BLaER1 treated with 17β-estradiol and CSF1 and Interleukin-3, amounts not matched to agents 10 nM and 100 nM (cell line): ENCODE results near the gene SIVA1.

Experiments
- H3K27ac ChIP-seq, 11 experiments: shearing (Covaris generic); formaldehyde crosslinking; 2 replicates each; pipeline ENCODE4 v1.8.1; 2022
- H3K27me3 ChIP-seq, 11 experiments: shearing (Covaris generic); formaldehyde crosslinking; 2 replicates each; pipeline ENCODE4 v1.8.1; 2022
- H3K36me3 ChIP-seq, 11 experiments: shearing (Covaris generic); formaldehyde crosslinking; 2 replicates each; pipeline ENCODE4 v1.8.1; 2022
- H3K4me1 ChIP-seq, 10 experiments: shearing (Covaris generic); formaldehyde crosslinking; 2 replicates each; pipeline ENCODE4 v1.8.1; 2022
- H3K4me2 ChIP-seq, 11 experiments: shearing (Covaris generic); formaldehyde crosslinking; 2 replicates each; pipeline ENCODE4 v1.8.1; 2022
- H3K4me3 ChIP-seq, 10 experiments: shearing (Covaris generic); formaldehyde crosslinking; 2 replicates each; pipeline ENCODE4 v1.8.1; 2022
- H3K9ac ChIP-seq, 11 experiments: shearing (Covaris generic); formaldehyde crosslinking; 2 replicates each; pipeline ENCODE4 v1.8.1; 2022
- H3K9me3 ChIP-seq, 11 experiments: shearing (Covaris generic); formaldehyde crosslinking; replicated peaks in 1 of 11; 2 replicates each; pipeline ENCODE4 v1.8.1; 2022
- H4K20me1 ChIP-seq, 11 experiments: shearing (Covaris generic); formaldehyde crosslinking; 2 replicates each; pipeline ENCODE4 v1.8.1; 2022
- Cebpa-rat ChIP-seq, 11 experiments: shearing (Covaris generic); IDR thresholded peaks; 2 replicates each; pipeline ENCODE4 v1.8.1; 2022

SIVA1 gene

GRCh38 chr14:104717137-104717536 is 35.8 kb upstream of the SIVA1 start:
- no peaks in the 10 kb centered on the region for H3K27me3 ChIP-seq
- peak overlapping the region; percentile 38 to 90 (median 73); a peak in 20 of 22 replicates for H3K4me2 ChIP-seq
- peaks cover 45 to 82% (median 78%) of the 10 kb centered on the region in 10 experiments for H3K4me1 ChIP-seq
- H3K36me3 ChIP-seq = peaks cover 52 to 77% (median 69%) of the 10 kb centered on the region in 11 experiments
- H3K4me3 ChIP-seq = no peak overlapping the region
- peak overlapping the region in 6 of 11 experiments; percentile 33 to 68 (median 46); a peak in 10 of 22 replicates for H3K9ac ChIP-seq
- peaks cover 4 to 75% (median 23%) of the 10 kb centered on the region in 11 experiments; a peak in 20 of 22 replicates for H4K20me1 ChIP-seq
- TF ChIP-seq Cebpa-rat (IDR thresholded peaks at IDR 0.05) = no peak
- H3K27ac ChIP-seq = peak overlapping the region in 7 of 11 experiments; percentile 15 to 66 (median 43); a peak in 7 of 22 replicates
- no peaks in the 10 kb centered on the region for H3K9me3 ChIP-seq

DNA sequence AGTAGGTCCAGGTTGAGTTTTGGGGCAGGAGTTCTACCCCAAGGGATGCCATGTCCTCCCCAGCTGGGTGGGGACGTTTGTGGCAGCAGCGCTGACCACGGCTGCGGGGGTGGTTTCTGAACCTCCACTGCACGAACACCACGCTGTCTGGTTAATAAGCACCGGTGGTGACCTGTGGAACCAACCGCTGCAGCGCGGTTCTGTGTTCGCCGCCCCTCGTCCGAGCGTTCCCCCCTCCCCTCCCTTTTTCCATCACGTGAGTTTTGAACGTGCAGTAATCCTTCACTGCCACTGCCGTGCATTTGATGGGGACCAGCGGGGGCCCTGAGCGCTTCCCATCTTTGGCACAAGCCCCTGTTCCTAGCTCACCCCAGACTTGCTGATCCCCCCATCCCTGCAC is 35.3 kb upstream of the SIVA1 start:
- Histone ChIP-seq H3K27ac (peak overlapping the region in 8 of 11 experiments; percentile 26 to 66 (median 48); a peak in 14 of 22 replicates), H3K27me3 (no peaks in the 10 kb centered on the region), H3K4me1 (peaks cover 45 to 82% (median 78%) of the 10 kb centered on the region in 10 experiments), H3K9me3 (no peaks in the 10 kb centered on the region), H3K36me3 (peaks cover 51 to 72% (median 64%) of the 10 kb centered on the region in 11 experiments), H3K4me2 (peak overlapping the region; percentile 38 to 90 (median 73); a peak in 21 of 22 replicates), H4K20me1 (peaks cover 9 to 76% (median 28%) of the 10 kb centered on the region in 11 experiments; a peak in 20 of 22 replicates), H3K9ac (peak overlapping the region in 8 of 11 experiments; percentile 33 to 68 (median 46); a peak in 12 of 22 replicates), H3K4me3 (peak overlapping the region in 1 of 10 experiments; percentile 29; a peak in 1 of 20 replicates)
- no peak for TF ChIP-seq Cebpa-rat (IDR thresholded peaks at IDR 0.05)

DNA sequence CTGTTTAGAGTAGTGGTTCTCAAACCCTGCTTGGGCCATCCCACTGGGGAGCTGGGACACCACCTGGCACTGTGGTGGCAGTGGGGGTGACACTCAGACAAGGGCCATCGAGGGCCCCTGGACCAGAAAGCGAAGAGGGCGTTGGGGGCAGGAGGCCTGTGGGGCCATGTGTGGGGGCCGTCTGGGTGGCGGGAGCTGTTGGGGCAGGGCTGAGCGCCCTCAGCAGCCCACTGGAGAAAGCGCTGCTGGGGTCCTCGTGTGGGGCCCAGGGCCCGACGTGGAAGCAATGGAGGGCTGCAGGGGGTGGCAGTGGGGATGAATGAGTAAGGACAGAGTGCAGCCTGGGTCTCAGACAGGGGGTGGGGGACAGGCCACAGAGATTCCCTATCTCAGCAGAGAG is 34.8 kb upstream of the SIVA1 start:
- Histone ChIP-seq H3K27ac (peak overlapping the region in 7 of 11 experiments; percentile 32 to 66 (median 52); a peak in 14 of 22 replicates), H3K9ac (peak overlapping the region in 7 of 11 experiments; percentile 33 to 68 (median 48); a peak in 10 of 22 replicates), H3K4me2 (peak overlapping the region in 9 of 11 experiments; percentile 38 to 90 (median 78); a peak in 17 of 22 replicates), H3K27me3 (no peaks in the 10 kb centered on the region), H3K9me3 (no peaks in the 10 kb centered on the region), H3K4me1 (peaks cover 46 to 83% (median 80%) of the 10 kb centered on the region in 10 experiments), H3K4me3 (peak overlapping the region in 1 of 10 experiments; percentile 29; a peak in 1 of 20 replicates), H4K20me1 (peaks cover 12 to 81% (median 33%) of the 10 kb centered on the region in 11 experiments; a peak in 20 of 22 replicates), H3K36me3 (peaks cover 51 to 67% (median 59%) of the 10 kb centered on the region in 11 experiments)
- no peak for TF ChIP-seq Cebpa-rat (IDR thresholded peaks at IDR 0.05)

DNA sequence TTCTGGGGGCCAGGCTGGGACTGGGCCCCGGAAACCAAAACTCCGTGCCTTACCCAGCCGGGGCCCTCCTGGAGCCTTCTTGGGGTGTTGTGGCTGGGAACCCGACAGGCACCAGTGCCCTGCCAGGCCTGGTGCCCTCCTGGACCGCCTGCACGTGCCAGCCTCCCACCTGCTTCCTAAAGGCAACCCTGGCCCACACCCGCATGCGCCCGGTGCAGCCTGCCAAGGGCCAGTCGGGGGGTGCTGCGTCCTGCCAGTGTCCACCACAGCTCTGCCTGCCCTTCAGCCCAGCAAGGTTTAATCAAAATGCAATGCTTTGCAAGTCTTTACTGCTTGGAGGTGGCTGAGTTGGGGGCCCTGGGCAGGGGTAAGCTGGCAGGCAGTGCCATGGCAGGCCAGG is 34.1 kb upstream of the SIVA1 start:
- Histone ChIP-seq H3K27ac (peak overlapping the region in 3 of 11 experiments; percentile 52 to 66 (median 63); a peak in 5 of 22 replicates), H3K4me1 (peaks cover 44 to 84% (median 81%) of the 10 kb centered on the region in 10 experiments), H4K20me1 (peaks cover 14 to 86% (median 39%) of the 10 kb centered on the region in 11 experiments; a peak in 20 of 22 replicates), H3K9me3 (no peaks in the 10 kb centered on the region), H3K27me3 (no peaks in the 10 kb centered on the region), H3K9ac (peak overlapping the region in 4 of 11 experiments; percentile 48 to 68 (median 58); a peak in 6 of 22 replicates), H3K4me3 (no peak overlapping the region), H3K4me2 (peak overlapping the region in 4 of 11 experiments; percentile 78 to 90 (median 84); a peak in 8 of 22 replicates), H3K36me3 (peaks cover 44 to 60% (median 52%) of the 10 kb centered on the region in 11 experiments)
- no peak for TF ChIP-seq Cebpa-rat (IDR thresholded peaks at IDR 0.05)

DNA sequence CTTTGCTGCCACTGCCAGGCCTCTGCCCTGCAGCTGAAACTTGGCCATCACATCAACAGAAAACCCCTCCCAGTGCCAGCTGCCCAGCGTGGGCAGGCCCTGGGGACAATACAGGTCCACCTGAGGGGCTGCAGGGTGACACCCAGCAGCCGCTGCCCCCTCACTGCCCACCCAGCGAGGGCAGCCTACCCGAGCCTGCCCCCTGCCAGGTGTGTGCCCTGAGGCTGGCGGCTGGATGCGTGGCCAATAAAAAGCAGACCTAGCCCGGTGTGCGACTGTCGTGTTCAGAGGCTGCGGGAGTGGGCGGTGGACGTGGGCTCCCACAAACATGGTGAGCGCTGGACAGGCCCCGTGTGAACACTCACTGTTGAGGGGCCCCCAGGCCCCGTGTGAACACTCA is 33.6 kb upstream of the SIVA1 start:
- Histone ChIP-seq H3K27me3 (no peaks in the 10 kb centered on the region), H3K36me3 (peaks cover 39 to 55% (median 48%) of the 10 kb centered on the region in 11 experiments), H3K27ac (peak overlapping the region in 1 of 11 experiments; percentile 63; a peak in 1 of 22 replicates), H3K4me2 (peak overlapping the region in 4 of 11 experiments; percentile 78 to 90 (median 84); a peak in 4 of 22 replicates), H3K4me3 (no peak overlapping the region), H3K9ac (0 out of 22 replicates have a peak overlapping the region, but pooled peaks of 3 of the 11 experiments have one; percentile 4 to 52 (median 48)), H3K4me1 (peaks cover 39 to 80% (median 76%) of the 10 kb centered on the region in 10 experiments), H4K20me1 (peaks cover 14 to 81% (median 39%) of the 10 kb centered on the region in 11 experiments; a peak in 20 of 22 replicates), H3K9me3 (no peaks in the 10 kb centered on the region)
- TF ChIP-seq Cebpa-rat (IDR thresholded peaks at IDR 0.05) = no peak

GRCh38 chr14:104721505-104722431 is 31.2 kb upstream of the SIVA1 start:
- Histone ChIP-seq H3K4me3 (peak overlapping the region in 5 of 10 experiments; percentile 20 to 47 (median 30); a peak in 6 of 20 replicates), H3K9me3 (no peaks in the 10 kb centered on the region), H3K27ac (peak overlapping the region in 8 of 11 experiments; percentile 16 to 57 (median 44); a peak in 12 of 22 replicates), H3K27me3 (peaks cover 0 to 4% (median 0%) of the 10 kb centered on the region in 11 experiments; a peak in 1 of 22 replicates), H3K4me1 (peaks cover 43 to 77% (median 66%) of the 10 kb centered on the region in 10 experiments), H3K9ac (peak overlapping the region; percentile 6 to 78 (median 38); a peak in 16 of 22 replicates), H4K20me1 (peaks cover 14 to 84% (median 42%) of the 10 kb centered on the region in 11 experiments; a peak in 20 of 22 replicates), H3K4me2 (peak overlapping the region; percentile 74 to 97 (median 91)), H3K36me3 (peaks cover 16 to 32% (median 24%) of the 10 kb centered on the region in 11 experiments)
- TF ChIP-seq Cebpa-rat (IDR thresholded peaks at IDR 0.05) = no peak

- peak overlapping the region in 6 of 11 experiments; percentile 12 to 48 (median 28); a peak in 3 of 22 replicates for H3K27ac ChIP-seq
- TF ChIP-seq Cebpa-rat (IDR thresholded peaks at IDR 0.05) = no peak
- H3K4me3 ChIP-seq = peak overlapping the region in 9 of 10 experiments; percentile 57 to 79 (median 66); a peak in 16 of 20 replicates
- H3K27me3 ChIP-seq = peaks cover 0 to 4% (median 0%) of the 10 kb centered on the region in 11 experiments; a peak in 1 of 22 replicates
- peaks cover 33 to 67% (median 53%) of the 10 kb centered on the region in 10 experiments for H3K4me1 ChIP-seq
- H3K36me3 ChIP-seq = peaks cover 16 to 29% (median 21%) of the 10 kb centered on the region in 11 experiments
- no peaks in the 10 kb centered on the region for H3K9me3 ChIP-seq
- peak overlapping the region; percentile 74 to 97 (median 91) for H3K4me2 ChIP-seq
- peaks cover 14 to 83% (median 37%) of the 10 kb centered on the region in 11 experiments; a peak in 20 of 22 replicates for H4K20me1 ChIP-seq
- H3K9ac ChIP-seq = peak overlapping the region in 8 of 11 experiments; percentile 42 to 80 (median 77); a peak in 9 of 22 replicates
Observed at GRCh38 chr14:104722938-104723650, 29.9 kb upstream of the SIVA1 start.
